GM18873 (cell line): ENCODE results near the gene ZBTB34.

Source experiments
- ATAC-seq: cut with Tn5 transposase; IDR thresholded peaks from one replicate; pipeline ENCODE4 v1.9.1; 2021; ENCODE audit warnings: mild to moderate bottlenecking, moderate library complexity, moderate number of reproducible peaks; ENCODE audit not compliant: unreplicated experiment, low FRiP score

Gene ZBTB34

GRCh38 chr9:126842220-126842842, 18.1 kb upstream of the ZBTB34 start:
- no peak for ATAC-seq

GRCh38 chr9:126842977-126843799, 17.3 kb upstream of the ZBTB34 start:
- ATAC-seq, result no peak

GRCh38 chr9:126844085-126844484, 16.4 kb upstream of the ZBTB34 start:
- no peak for ATAC-seq

GRCh38 chr9:126847051-126847450, 13.4 kb upstream of the ZBTB34 start:
- ATAC-seq, result no peak

- ATAC-seq, result no peak
Measured at GRCh38 chr9:126849591-126850225, 10.7 kb upstream of the ZBTB34 start.

- ATAC-seq, result no peak
Measured at GRCh38 chr9:126851286-126851880, 9.1 kb upstream of the ZBTB34 start.

GRCh38 chr9:126852086-126852688, 8.3 kb upstream of the ZBTB34 start:
- ATAC-seq, result no peak

GRCh38 chr9:126853667-126854066, 6.8 kb upstream of the ZBTB34 start:
- ATAC-seq, result no peak

- ATAC-seq, result no peak
Measured at GRCh38 chr9:126854734-126855133, 5.7 kb upstream of the ZBTB34 start.

GRCh38 chr9:126856326-126856877, 4.0 kb upstream of the ZBTB34 start:
- ATAC-seq, result no peak

- ATAC-seq, result no peak
Measured at GRCh38 chr9:126857261-126857960, 3.0 kb upstream of the ZBTB34 start.

GRCh38 chr9:126859111-126859510, 1.3 kb upstream of the ZBTB34 start:
- ATAC-seq, result no peak

GRCh38 chr9:126860757-126861466, 473 bp downstream of the ZBTB34 start:
- no peak for ATAC-seq

- no peak for ATAC-seq
Measured at GRCh38 chr9:126861707-126862103, 1.3 kb downstream of the ZBTB34 start.

GRCh38 chr9:126862104-126862761, 1.8 kb downstream of the ZBTB34 start:
- ATAC-seq, result no peak

- ATAC-seq, result no peak
Measured at GRCh38 chr9:126864771-126865170, 4.3 kb downstream of the ZBTB34 start.

- no peak for ATAC-seq
Measured at GRCh38 chr9:126869368-126869767, 8.9 kb downstream of the ZBTB34 start.

GRCh38 chr9:126872516-126872915, 12.1 kb downstream of the ZBTB34 start:
- ATAC-seq, result no peak
